GM23338 (cell line): Measurements from ENCODE around the gene EVL. TPM values are rescaled to one million over a fixed set of nuclear protein-coding genes. Genes with fewer than 3 reads are reported as not detected.

Source experiments
- ATAC-seq: fragments of 200-7000 bp; cut with Tn5 transposase; 3 replicates; pipeline ENCODE4 v1.9.1; 2020
- DNase-seq: peaks from one replicate; pipeline ENCODE4 v3.0.0-alpha.2; 2015; ENCODE audit warnings: low spot score
- H2AFZ ChIP-seq: fragments of 200-600 bp; sonication (generic); 2 replicates; pipeline ENCODE4 v1.8.0; 2016; ENCODE audit warnings: antibody characterized with exemption, mild to moderate bottlenecking, moderate library complexity
- H3F3A ChIP-seq: fragments of 200-600 bp; sonication (generic); replicated peaks from 2 replicates; pipeline ENCODE4 v1.8.0; 2017; ENCODE audit warnings: antibody characterized with exemption, mixed run types, low read depth
- H3K27ac ChIP-seq: fragments of 200-600 bp; sonication (generic); 2 replicates; pipeline ENCODE4 v1.6.1; 2016; ENCODE audit warnings: low read depth
- H3K27me3 ChIP-seq: fragments of 200-600 bp; sonication (generic); 2 replicates; pipeline ENCODE4 v1.8.0; 2016; ENCODE audit warnings: mild to moderate bottlenecking, mixed run types, moderate library complexity; ENCODE audit not compliant: insufficient read depth
- H3K36me3 ChIP-seq: fragments of 200-600 bp; sonication (generic); 2 replicates; pipeline ENCODE4 v1.8.0; 2016; ENCODE audit warnings: mild to moderate bottlenecking; ENCODE audit not compliant: insufficient read depth
- H3K4me1 ChIP-seq: fragments of 200-600 bp; sonication (generic); 2 replicates; pipeline ENCODE4 v1.8.0; 2016; ENCODE audit warnings: mild to moderate bottlenecking, moderate library complexity; ENCODE audit not compliant: insufficient read depth
- H3K4me2 ChIP-seq: fragments of 200-600 bp; sonication (generic); 2 replicates; pipeline ENCODE4 v1.7.1; 2017; ENCODE audit warnings: mixed run types
- H3K4me3 ChIP-seq: fragments of 200-600 bp; sonication (generic); 2 replicates; pipeline ENCODE4 v1.6.1; 2016; ENCODE audit warnings: mixed run types
- H3K79me2 ChIP-seq: fragments of 200-600 bp; sonication (generic); replicated peaks from 2 replicates; pipeline ENCODE4 v1.8.0; 2017; ENCODE audit warnings: mild to moderate bottlenecking; ENCODE audit not compliant: insufficient read depth
- H3K9me2 ChIP-seq: fragments of 200-600 bp; sonication (generic); 2 replicates; pipeline ENCODE4 v1.8.0; 2017; ENCODE audit not compliant: insufficient read depth
- H4K20me1 ChIP-seq: fragments of 200-600 bp; sonication (generic); replicated peaks from 2 replicates; pipeline ENCODE4 v1.8.0; 2017; ENCODE audit warnings: mild to moderate bottlenecking; ENCODE audit not compliant: insufficient read depth
- H3K27ac Mint-ChIP-seq: 2 replicates; pipeline ENCODE4 v1.8.0; 2020; ENCODE audit warnings: inconsistent platforms, mild to moderate bottlenecking, moderate library complexity, mixed read lengths
- H3K27me3 Mint-ChIP-seq: 3 replicates; pipeline ENCODE4 v1.8.0; 2022; ENCODE audit warnings: low read depth, mild to moderate bottlenecking, moderate library complexity, mixed read lengths, inconsistent platforms; ENCODE audit not compliant: insufficient read depth, poor library complexity
- H3K36me3 Mint-ChIP-seq: 3 replicates; pipeline ENCODE4 v1.8.0; 2021; ENCODE audit warnings: low read depth, mild to moderate bottlenecking, inconsistent platforms, moderate library complexity, mixed read lengths
- H3K4me1 Mint-ChIP-seq: 3 replicates; pipeline ENCODE4 v1.8.0; 2020; ENCODE audit warnings: mild to moderate bottlenecking, inconsistent platforms, mixed read lengths
- H3K4me3 Mint-ChIP-seq: 3 replicates; pipeline ENCODE4 v1.8.0; 2021; ENCODE audit warnings: moderate library complexity, mild to moderate bottlenecking, inconsistent platforms, mixed read lengths
- H3K9me3 Mint-ChIP-seq: 3 replicates; pipeline ENCODE4 v1.8.0; 2020; ENCODE audit warnings: moderate library complexity, mild to moderate bottlenecking, inconsistent platforms, mixed read lengths
- CREB1 ChIP-seq: fragments of 250-450 bp; sonication (Bioruptor Pico); IDR thresholded peaks from 2 replicates; pipeline ENCODE4 v1.5.0; 2020; ENCODE audit warnings: low read depth, mild to moderate bottlenecking, moderate library complexity
- EZH2 ChIP-seq: fragments of 200-600 bp; sonication (generic); IDR thresholded peaks from one replicate; pipeline ENCODE4 v1.8.0; 2017; ENCODE audit warnings: antibody characterized with exemption, mild to moderate bottlenecking, low read depth; ENCODE audit not compliant: unreplicated experiment
- EZH2phosphoT487 ChIP-seq: fragments of 200-600 bp; sonication (generic); IDR thresholded peaks from one replicate; pipeline ENCODE4 v1.8.1; 2018; ENCODE audit warnings: antibody characterized with exemption; ENCODE audit not compliant: unreplicated experiment
- JUNB ChIP-seq: IDR thresholded peaks from one replicate; pipeline ENCODE4 v1.6.1; 2016; ENCODE audit warnings: antibody characterized with exemption; ENCODE audit not compliant: unreplicated experiment
- NANOG ChIP-seq: IDR thresholded peaks from 2 replicates; pipeline ENCODE4 v1.6.1; 2016; ENCODE audit warnings: antibody characterized with exemption, borderline replicate concordance
- POLR2AphosphoS5 ChIP-seq: IDR thresholded peaks from 2 replicates; pipeline ENCODE4 v1.6.1; 2016; ENCODE audit warnings: antibody characterized with exemption, low read depth
- STAT1 ChIP-seq: IDR thresholded peaks from one replicate; pipeline ENCODE4 v1.6.1; 2016; ENCODE audit warnings: antibody characterized with exemption; ENCODE audit not compliant: unreplicated experiment
- ZNF114 ChIP-seq: fragments of 250-450 bp; sonication (Bioruptor Pico); IDR thresholded peaks from 2 replicates; pipeline ENCODE4 v1.5.0; 2020; ENCODE audit warnings: mild to moderate bottlenecking, moderate library complexity
- ZNF331 ChIP-seq: fragments of 250-450 bp; sonication (Bioruptor Pico); IDR thresholded peaks from 2 replicates; pipeline ENCODE4 v1.5.0; 2020; ENCODE audit warnings: low read depth, mild to moderate bottlenecking, moderate library complexity
- polyA plus RNA-seq: library from polyadenylated mRNA; unstranded; fragments of >200 nt; fragmentation: Nextera tagmentation; extraction: Ambion mirVana; gene quantifications from 2 replicates; pipeline ENCODE4 v1.2.1, GENCODE V29; 2016
- total RNA-seq: library from RNA; depleted of rRNA; stranded (reverse); fragments of >200 nt; shearing (Covaris generic); gene quantifications from 2 replicates; pipeline ENCODE4 v1.2.3, GENCODE V29; 2014
- TF ChIP-seq, protein P1 (sequence below): fragments of 250-450 bp; sonication (Bioruptor Pico); IDR thresholded peaks from 2 replicates; pipeline ENCODE4 v1.5.0; 2020; ENCODE audit warnings: mild to moderate bottlenecking, moderate library complexity
- TF ChIP-seq, protein P2 (sequence below): IDR thresholded peaks from one replicate; pipeline ENCODE4 v1.6.1; 2018; ENCODE audit warnings: antibody characterized with exemption; ENCODE audit not compliant: unreplicated experiment
- TF ChIP-seq, protein P3 (sequence below): IDR thresholded peaks from 2 replicates; pipeline ENCODE4 v1.6.1; 2016; ENCODE audit warnings: antibody characterized with exemption
- TF ChIP-seq, protein P4 (sequence below), 2 experiments: fragments of 200-600 bp in 1 of 2; sonication (generic) in 1 of 2; conservative IDR thresholded peaks; 2 replicates each; pipeline versions ENCODE4 v1.5.1 to v1.6.1; 2016 to 2017; ENCODE audit warnings: antibody characterized with exemption in 2 of 2, low read depth in 2 of 2, mild to moderate bottlenecking in 2 of 2, moderate library complexity in 1 of 2

EVL gene
- total and polyA plus RNA-seq, 2 experiments from 2014 or later, result 28.2 to 50.5 TPM

DNA sequence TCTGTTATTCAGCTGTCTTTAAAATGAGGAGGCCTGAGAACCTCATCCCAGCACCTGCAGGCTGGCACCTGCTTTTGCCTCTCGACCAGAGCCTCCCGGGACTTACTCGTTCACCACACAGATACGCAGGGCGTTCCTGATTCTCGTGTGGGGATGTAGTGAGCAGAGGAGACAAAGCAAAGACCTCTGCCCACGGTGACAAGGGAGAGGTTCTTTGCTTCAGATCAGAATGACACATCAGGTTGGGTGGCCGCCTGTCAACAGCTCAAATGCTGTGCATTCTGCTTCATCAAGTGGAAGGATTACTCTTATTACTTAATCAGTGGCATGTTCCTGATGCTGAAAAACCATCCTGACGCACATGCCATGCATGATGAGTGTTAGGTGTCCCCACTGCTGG, 69.9 kb downstream of the EVL start:
- Histone ChIP-seq H3K4me1 (peaks cover 4% of the 10 kb centered on the region; the same call in 1 of the 2 replicates), H2AFZ (no peak overlapping the region), H3F3A (no peaks in the 10 kb centered on the region), H3K9me2 (no peaks in the 10 kb centered on the region), H3K4me2 (no peak overlapping the region), H3K79me2 (no peaks in the 10 kb centered on the region), H3K4me3 (no peak overlapping the region), H3K36me3 (no peaks in the 10 kb centered on the region), H4K20me1 (no peaks in the 10 kb centered on the region; the same call in 1 of the 2 replicates), H3K27me3 (no peaks in the 10 kb centered on the region), H3K27ac (no peak overlapping the region)
- no peak for DNase-seq
- Mint-ChIP-seq H3K36me3 (peaks cover 3% of the 10 kb centered on the region; the same call in 2 of the 3 replicates), H3K27ac (peak overlapping the region; percentile 48; the same call in 1 of the 2 replicates), H3K4me3 (no peak overlapping the region), H3K4me1 (peaks cover 11% of the 10 kb centered on the region), H3K27me3 (peaks cover 10% of the 10 kb centered on the region), H3K9me3 (no peaks in the 10 kb centered on the region; the same call in 2 of the 3 replicates)
- ATAC-seq, result no peak
- TF ChIP-seq, protein P1, sequence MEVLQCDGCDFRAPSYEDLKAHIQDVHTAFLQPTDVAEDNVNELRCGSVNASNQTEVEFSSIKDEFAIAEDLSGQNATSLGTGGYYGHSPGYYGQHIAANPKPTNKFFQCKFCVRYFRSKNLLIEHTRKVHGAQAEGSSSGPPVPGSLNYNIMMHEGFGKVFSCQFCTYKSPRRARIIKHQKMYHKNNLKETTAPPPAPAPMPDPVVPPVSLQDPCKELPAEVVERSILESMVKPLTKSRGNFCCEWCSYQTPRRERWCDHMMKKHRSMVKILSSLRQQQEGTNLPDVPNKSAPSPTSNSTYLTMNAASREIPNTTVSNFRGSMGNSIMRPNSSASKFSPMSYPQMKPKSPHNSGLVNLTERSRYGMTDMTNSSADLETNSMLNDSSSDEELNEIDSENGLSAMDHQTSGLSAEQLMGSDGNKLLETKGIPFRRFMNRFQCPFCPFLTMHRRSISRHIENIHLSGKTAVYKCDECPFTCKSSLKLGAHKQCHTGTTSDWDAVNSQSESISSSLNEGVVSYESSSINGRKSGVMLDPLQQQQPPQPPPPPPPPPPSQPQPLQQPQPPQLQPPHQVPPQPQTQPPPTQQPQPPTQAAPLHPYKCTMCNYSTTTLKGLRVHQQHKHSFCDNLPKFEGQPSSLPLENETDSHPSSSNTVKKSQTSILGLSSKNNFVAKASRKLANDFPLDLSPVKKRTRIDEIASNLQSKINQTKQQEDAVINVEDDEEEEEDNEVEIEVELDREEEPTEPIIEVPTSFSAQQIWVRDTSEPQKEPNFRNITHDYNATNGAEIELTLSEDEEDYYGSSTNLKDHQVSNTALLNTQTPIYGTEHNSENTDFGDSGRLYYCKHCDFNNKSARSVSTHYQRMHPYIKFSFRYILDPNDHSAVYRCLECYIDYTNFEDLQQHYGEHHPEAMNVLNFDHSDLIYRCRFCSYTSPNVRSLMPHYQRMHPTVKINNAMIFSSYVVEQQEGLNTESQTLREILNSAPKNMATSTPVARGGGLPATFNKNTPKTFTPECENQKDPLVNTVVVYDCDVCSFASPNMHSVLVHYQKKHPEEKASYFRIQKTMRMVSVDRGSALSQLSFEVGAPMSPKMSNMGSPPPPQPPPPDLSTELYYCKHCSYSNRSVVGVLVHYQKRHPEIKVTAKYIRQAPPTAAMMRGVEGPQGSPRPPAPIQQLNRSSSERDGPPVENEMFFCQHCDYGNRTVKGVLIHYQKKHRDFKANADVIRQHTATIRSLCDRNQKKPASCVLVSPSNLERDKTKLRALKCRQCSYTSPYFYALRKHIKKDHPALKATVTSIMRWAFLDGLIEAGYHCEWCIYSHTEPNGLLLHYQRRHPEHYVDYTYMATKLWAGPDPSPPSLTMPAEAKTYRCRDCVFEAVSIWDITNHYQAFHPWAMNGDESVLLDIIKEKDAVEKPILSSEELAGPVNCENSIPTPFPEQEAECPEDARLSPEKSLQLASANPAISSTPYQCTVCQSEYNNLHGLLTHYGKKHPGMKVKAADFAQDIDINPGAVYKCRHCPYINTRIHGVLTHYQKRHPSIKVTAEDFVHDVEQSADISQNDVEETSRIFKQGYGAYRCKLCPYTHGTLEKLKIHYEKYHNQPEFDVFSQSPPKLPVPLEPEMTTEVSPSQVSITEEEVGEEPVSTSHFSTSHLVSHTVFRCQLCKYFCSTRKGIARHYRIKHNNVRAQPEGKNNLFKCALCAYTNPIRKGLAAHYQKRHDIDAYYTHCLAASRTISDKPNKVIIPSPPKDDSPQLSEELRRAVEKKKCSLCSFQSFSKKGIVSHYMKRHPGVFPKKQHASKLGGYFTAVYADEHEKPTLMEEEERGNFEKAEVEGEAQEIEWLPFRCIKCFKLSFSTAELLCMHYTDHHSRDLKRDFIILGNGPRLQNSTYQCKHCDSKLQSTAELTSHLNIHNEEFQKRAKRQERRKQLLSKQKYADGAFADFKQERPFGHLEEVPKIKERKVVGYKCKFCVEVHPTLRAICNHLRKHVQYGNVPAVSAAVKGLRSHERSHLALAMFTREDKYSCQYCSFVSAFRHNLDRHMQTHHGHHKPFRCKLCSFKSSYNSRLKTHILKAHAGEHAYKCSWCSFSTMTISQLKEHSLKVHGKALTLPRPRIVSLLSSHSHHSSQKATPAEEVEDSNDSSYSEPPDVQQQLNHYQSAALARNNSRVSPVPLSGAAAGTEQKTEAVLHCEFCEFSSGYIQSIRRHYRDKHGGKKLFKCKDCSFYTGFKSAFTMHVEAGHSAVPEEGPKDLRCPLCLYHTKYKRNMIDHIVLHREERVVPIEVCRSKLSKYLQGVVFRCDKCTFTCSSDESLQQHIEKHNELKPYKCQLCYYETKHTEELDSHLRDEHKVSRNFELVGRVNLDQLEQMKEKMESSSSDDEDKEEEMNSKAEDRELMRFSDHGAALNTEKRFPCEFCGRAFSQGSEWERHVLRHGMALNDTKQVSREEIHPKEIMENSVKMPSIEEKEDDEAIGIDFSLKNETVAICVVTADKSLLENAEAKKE (CRISPR knock-in tag), result no peak
- TF ChIP-seq STAT1 (no peak), NANOG (no peak), ZNF331 (CRISPR knock-in tag) (no peak), CREB1 (CRISPR knock-in tag) (no peak), EZH2phosphoT487 (no peak), POLR2AphosphoS5 (no peak), EZH2 (no peak), ZNF114 (no peak), JUNB (no peak)
- TF ChIP-seq, protein P2, sequence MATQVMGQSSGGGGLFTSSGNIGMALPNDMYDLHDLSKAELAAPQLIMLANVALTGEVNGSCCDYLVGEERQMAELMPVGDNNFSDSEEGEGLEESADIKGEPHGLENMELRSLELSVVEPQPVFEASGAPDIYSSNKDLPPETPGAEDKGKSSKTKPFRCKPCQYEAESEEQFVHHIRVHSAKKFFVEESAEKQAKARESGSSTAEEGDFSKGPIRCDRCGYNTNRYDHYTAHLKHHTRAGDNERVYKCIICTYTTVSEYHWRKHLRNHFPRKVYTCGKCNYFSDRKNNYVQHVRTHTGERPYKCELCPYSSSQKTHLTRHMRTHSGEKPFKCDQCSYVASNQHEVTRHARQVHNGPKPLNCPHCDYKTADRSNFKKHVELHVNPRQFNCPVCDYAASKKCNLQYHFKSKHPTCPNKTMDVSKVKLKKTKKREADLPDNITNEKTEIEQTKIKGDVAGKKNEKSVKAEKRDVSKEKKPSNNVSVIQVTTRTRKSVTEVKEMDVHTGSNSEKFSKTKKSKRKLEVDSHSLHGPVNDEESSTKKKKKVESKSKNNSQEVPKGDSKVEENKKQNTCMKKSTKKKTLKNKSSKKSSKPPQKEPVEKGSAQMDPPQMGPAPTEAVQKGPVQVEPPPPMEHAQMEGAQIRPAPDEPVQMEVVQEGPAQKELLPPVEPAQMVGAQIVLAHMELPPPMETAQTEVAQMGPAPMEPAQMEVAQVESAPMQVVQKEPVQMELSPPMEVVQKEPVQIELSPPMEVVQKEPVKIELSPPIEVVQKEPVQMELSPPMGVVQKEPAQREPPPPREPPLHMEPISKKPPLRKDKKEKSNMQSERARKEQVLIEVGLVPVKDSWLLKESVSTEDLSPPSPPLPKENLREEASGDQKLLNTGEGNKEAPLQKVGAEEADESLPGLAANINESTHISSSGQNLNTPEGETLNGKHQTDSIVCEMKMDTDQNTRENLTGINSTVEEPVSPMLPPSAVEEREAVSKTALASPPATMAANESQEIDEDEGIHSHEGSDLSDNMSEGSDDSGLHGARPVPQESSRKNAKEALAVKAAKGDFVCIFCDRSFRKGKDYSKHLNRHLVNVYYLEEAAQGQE, result no peak
- TF ChIP-seq, protein P3, sequence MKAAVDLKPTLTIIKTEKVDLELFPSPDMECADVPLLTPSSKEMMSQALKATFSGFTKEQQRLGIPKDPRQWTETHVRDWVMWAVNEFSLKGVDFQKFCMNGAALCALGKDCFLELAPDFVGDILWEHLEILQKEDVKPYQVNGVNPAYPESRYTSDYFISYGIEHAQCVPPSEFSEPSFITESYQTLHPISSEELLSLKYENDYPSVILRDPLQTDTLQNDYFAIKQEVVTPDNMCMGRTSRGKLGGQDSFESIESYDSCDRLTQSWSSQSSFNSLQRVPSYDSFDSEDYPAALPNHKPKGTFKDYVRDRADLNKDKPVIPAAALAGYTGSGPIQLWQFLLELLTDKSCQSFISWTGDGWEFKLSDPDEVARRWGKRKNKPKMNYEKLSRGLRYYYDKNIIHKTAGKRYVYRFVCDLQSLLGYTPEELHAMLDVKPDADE, result no peak
- TF ChIP-seq, protein P4, sequence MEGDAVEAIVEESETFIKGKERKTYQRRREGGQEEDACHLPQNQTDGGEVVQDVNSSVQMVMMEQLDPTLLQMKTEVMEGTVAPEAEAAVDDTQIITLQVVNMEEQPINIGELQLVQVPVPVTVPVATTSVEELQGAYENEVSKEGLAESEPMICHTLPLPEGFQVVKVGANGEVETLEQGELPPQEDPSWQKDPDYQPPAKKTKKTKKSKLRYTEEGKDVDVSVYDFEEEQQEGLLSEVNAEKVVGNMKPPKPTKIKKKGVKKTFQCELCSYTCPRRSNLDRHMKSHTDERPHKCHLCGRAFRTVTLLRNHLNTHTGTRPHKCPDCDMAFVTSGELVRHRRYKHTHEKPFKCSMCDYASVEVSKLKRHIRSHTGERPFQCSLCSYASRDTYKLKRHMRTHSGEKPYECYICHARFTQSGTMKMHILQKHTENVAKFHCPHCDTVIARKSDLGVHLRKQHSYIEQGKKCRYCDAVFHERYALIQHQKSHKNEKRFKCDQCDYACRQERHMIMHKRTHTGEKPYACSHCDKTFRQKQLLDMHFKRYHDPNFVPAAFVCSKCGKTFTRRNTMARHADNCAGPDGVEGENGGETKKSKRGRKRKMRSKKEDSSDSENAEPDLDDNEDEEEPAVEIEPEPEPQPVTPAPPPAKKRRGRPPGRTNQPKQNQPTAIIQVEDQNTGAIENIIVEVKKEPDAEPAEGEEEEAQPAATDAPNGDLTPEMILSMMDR (conservative IDR thresholded peaks at IDR 0.05; ENCODE audit: low read depth in 2 of 2), result no peak
